Retinal pigment epithelial cell (primary cell): ENCODE data around the gene GSN.

ENCODE experiments used
- DNase-seq: peaks from one replicate; pipeline ENCODE4 v3.0.0-alpha.2; 2010; ENCODE audit warnings: low read depth
- H3K4me3 ChIP-seq: 2 replicates; pipeline ENCODE4 v1.5.1; 2011; ENCODE audit warnings: mild to moderate bottlenecking, low read length, control low read depth, moderate library complexity
- CTCF ChIP-seq: conservative IDR thresholded peaks from 2 replicates; pipeline ENCODE4 v1.5.1; 2011; ENCODE audit warnings: low read depth, low read length, control low read depth, inconsistent platforms

The GSN gene

GRCh38 chr9:121322037-121322736 is 54.2 kb downstream of the GSN start:
- TF ChIP-seq CTCF = no peak
- no peak for DNase-seq
- no peak overlapping the region for H3K4me3 ChIP-seq

- TF ChIP-seq CTCF = no peak
- H3K4me3 ChIP-seq = no peak overlapping the region
Measured at GRCh38 chr9:121322737-121323448, 54.9 kb downstream of the GSN start.

GRCh38 chr9:121323449-121324151 is 55.6 kb downstream of the GSN start:
- DNase-seq = no peak
- no peak for TF ChIP-seq CTCF

More at GRCh38 chr9:121322737-121323448, 54.9 kb downstream of the GSN start:
- DNase-seq = no peak

GRCh38 chr9:121324316-121324715 is 56.4 kb downstream of the GSN start:
- DNase-seq = no peak
- no peak overlapping the region for H3K4me3 ChIP-seq
- TF ChIP-seq CTCF = no peak

More at GRCh38 chr9:121323449-121324151, 55.6 kb downstream of the GSN start:
- no peak overlapping the region for H3K4me3 ChIP-seq

- no peak for TF ChIP-seq CTCF
- DNase-seq = no peak
- no peak overlapping the region for H3K4me3 ChIP-seq
Measured at GRCh38 chr9:121324755-121325154, 56.8 kb downstream of the GSN start.

- TF ChIP-seq CTCF = no peak
- DNase-seq = no peak
- no peak overlapping the region for H3K4me3 ChIP-seq
Measured at GRCh38 chr9:121325387-121325786, 57.4 kb downstream of the GSN start.
